Psoas muscle (tissue), 8 donors: ENCODE measurements around the gene SPSB4. TPM values are rescaled to one million over a fixed set of nuclear protein-coding genes. Genes with fewer than 3 reads are reported as not detected.
"Not testable (repeated sequence)": the region's sequence is repeated elsewhere in the genome, so short reads cannot be mapped to it uniquely, and the experiment has no call there.

Source experiments
- ATAC-seq, 4 donors: fragments of 200-7000 bp; cut with Tn5 transposase; one replicate each; pipeline ENCODE4 v1.9.1; 2020; ENCODE audit warnings: moderate library complexity in 3 of 4, mild to moderate bottlenecking in 2 of 4
- DNase-seq, 2 donors: peaks; one replicate each; pipeline ENCODE4 v3.0.0-alpha.2; 2020
- H3K27ac ChIP-seq: fragments of 200-600 bp; one replicate; pipeline ENCODE4 v1.8.0; 2022
- H3K27me3 ChIP-seq, 3 donors: fragments of 200-600 bp in 1 of 3; one replicate each; pipeline versions ENCODE4 v1.6.1 to v1.8.0; 2013 to 2022; ENCODE audit warnings: low read length in 2 of 3, mild to moderate bottlenecking in 2 of 3, moderate library complexity in 1 of 3; ENCODE audit not compliant: insufficient read depth in 3 of 3
- H3K36me3 ChIP-seq, 2 donors: fragments of 200-600 bp in 1 of 2; one replicate each; pipeline versions ENCODE4 v1.6.1 to v1.8.0; 2013 to 2022; ENCODE audit warnings: low read depth in 1 of 2, mild to moderate bottlenecking in 1 of 2, moderate library complexity in 1 of 2; ENCODE audit not compliant: insufficient read depth in 1 of 2
- H3K4me1 ChIP-seq: fragments of 200-600 bp; one replicate; pipeline ENCODE4 v1.8.0; 2022
- H3K4me3 ChIP-seq: fragments of 200-600 bp; one replicate; pipeline ENCODE4 v1.8.0; 2022; ENCODE audit warnings: mild to moderate bottlenecking
- H3K9me3 ChIP-seq: fragments of 200-600 bp; one replicate; pipeline ENCODE4 v1.8.0; 2022
- WGBS, 3 donors: extraction: QIAGEN DNeasy Blood & Tissue Kit; methylation state at CpG; one replicate each; pipeline versions ENCODE4 v1.1.6 to v1.1.7; 2013; 5-methylcytosine and 5-hydroxymethylcytosine counted together
- intact Hi-C, 2 donors: fragments of 100-400 bp; cut with DNase I; formaldehyde crosslinking; loops; one replicate each; pipeline versions ENCODE4 v1.11.0 to v1.14.2; 2022
- polyA plus RNA-seq, 3 donors: library from polyadenylated mRNA; stranded (reverse); fragments of 200-250 nt; gene quantifications; one replicate each; pipeline ENCODE4 v1.2.3, GENCODE V29; 2013
- total RNA-seq, 4 donors: library from RNA; stranded (reverse); fragmentation: NEBNext Ultra II Directional in 2 of 4; extraction: Animal tissue kit (Norgen Biotek cat#: 25700) in 2 of 4; gene quantifications; one replicate each; pipeline versions ENCODE4 v1.2.1 to v1.2.4, GENCODE V29; 2021 to 2023
- TF ChIP-seq, protein P1 (sequence below): fragments of 200-600 bp; IDR thresholded peaks from one replicate; pipeline ENCODE4 v1.8.0; 2022; ENCODE audit warnings: antibody characterized with exemption
- donor health status: healthy with polysubstance abuse.
- donor health status: DM: no; HTN: no; CAD: no; lungs with moderate emphysema.
- donor health status: Bipolar disorder and iron deficiency.
- donor health status: healthy.
- donor health status: DM: yes; HTN: yes; CAD: no.
- donor health status: DM: no; HTN: no; CAD: no.
- donor health status: DM: no; HTN: no; CAD: no.
- donor health status: DM: yes; HTN: yes; CAD: no.

SPSB4 gene
- total and polyA plus RNA-seq, 7 donors = 0.39 to 1.9 (median 0.59) TPM

- no peaks in the 10 kb centered on the region for H3K36me3 ChIP-seq
- WGBS, 3 donors = 49 to 63% (median 49%) methylated on average over 13 of the region's 13 CpGs
- no peaks in the 10 kb centered on the region for H3K4me1 ChIP-seq
- TF ChIP-seq, protein P1, sequence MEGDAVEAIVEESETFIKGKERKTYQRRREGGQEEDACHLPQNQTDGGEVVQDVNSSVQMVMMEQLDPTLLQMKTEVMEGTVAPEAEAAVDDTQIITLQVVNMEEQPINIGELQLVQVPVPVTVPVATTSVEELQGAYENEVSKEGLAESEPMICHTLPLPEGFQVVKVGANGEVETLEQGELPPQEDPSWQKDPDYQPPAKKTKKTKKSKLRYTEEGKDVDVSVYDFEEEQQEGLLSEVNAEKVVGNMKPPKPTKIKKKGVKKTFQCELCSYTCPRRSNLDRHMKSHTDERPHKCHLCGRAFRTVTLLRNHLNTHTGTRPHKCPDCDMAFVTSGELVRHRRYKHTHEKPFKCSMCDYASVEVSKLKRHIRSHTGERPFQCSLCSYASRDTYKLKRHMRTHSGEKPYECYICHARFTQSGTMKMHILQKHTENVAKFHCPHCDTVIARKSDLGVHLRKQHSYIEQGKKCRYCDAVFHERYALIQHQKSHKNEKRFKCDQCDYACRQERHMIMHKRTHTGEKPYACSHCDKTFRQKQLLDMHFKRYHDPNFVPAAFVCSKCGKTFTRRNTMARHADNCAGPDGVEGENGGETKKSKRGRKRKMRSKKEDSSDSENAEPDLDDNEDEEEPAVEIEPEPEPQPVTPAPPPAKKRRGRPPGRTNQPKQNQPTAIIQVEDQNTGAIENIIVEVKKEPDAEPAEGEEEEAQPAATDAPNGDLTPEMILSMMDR = peak; percentile 32
- H3K4me3 ChIP-seq = no peak overlapping the region
- DNase-seq = no peak
- peak; percentile 44 to 76 (median 69) for ATAC-seq
- no peaks in the 10 kb centered on the region for H3K27me3 ChIP-seq
- H3K27ac ChIP-seq = no peak overlapping the region
- intact Hi-C loops = no loop called here
- peaks cover 4% of the 10 kb centered on the region for H3K9me3 ChIP-seq
Observed at GRCh38 chr3:141114816-141115460, 63.8 kb downstream of the SPSB4 start.

GRCh38 chr3:141115789-141116541, 64.8 kb downstream of the SPSB4 start:
- ATAC-seq (peak; percentile 28 to 84 (median 74)), DNase-seq (no peak)
- no peak overlapping the region for H3K27ac ChIP-seq
- no peaks in the 10 kb centered on the region for H3K27me3 ChIP-seq
- TF ChIP-seq, protein P1 = no peak
- H3K4me3 ChIP-seq = no peak overlapping the region
- WGBS, 3 donors = 45 to 47% (median 47%) methylated on average over 3 of the region's 3 CpGs
- H3K36me3 ChIP-seq = no peaks in the 10 kb centered on the region
- H3K9me3 ChIP-seq = peaks cover 4% of the 10 kb centered on the region
- intact Hi-C loops = no loop called here
- no peaks in the 10 kb centered on the region for H3K4me1 ChIP-seq

DNA sequence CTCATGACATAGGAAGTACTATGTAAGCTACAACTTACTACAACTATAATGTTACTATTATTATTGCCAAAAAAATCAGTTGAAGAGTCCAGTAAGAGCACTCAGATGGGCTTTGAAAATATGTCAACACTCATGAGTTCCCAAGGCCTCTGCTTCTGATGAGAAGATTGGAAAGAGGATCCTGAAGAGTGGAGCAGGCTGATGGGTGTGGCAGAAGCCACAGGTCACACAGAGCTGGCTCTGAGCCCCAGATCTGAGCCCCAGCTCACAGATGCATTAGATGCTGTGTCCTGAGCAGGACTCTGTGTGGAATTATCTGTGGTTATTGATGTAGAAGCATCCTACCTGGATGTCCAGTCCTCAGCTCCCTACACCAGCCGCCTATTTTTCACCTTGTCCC, 65.6 kb downstream of the SPSB4 start:
- TF ChIP-seq, protein P1 = no peak
- Histone ChIP-seq H3K4me1 (no peaks in the 10 kb centered on the region), H3K27ac (peak overlapping the region; percentile 18), H3K4me3 (no peak overlapping the region), H3K27me3 (no peaks in the 10 kb centered on the region), H3K9me3 (peaks cover 4% of the 10 kb centered on the region), H3K36me3 (no peaks in the 10 kb centered on the region)
- ATAC-seq (no peak), DNase-seq (no peak)
- intact Hi-C loops = no loop called here
- WGBS, 3 donors = 100% methylated on average over 1 of the region's 1 CpG

GRCh38 chr3:141117982-141118381, 66.8 kb downstream of the SPSB4 start:
- H3K27ac ChIP-seq, H3K4me3 ChIP-seq, H3K27me3 ChIP-seq, ATAC-seq, H3K4me1 ChIP-seq, H3K36me3 ChIP-seq, H3K9me3 ChIP-seq, intact Hi-C loops, DNase-seq: not testable (repeated sequence)
- WGBS, 3 donors = 93 to 100% (median 94%) methylated on average over 1 of the region's 1 CpG

DNA sequence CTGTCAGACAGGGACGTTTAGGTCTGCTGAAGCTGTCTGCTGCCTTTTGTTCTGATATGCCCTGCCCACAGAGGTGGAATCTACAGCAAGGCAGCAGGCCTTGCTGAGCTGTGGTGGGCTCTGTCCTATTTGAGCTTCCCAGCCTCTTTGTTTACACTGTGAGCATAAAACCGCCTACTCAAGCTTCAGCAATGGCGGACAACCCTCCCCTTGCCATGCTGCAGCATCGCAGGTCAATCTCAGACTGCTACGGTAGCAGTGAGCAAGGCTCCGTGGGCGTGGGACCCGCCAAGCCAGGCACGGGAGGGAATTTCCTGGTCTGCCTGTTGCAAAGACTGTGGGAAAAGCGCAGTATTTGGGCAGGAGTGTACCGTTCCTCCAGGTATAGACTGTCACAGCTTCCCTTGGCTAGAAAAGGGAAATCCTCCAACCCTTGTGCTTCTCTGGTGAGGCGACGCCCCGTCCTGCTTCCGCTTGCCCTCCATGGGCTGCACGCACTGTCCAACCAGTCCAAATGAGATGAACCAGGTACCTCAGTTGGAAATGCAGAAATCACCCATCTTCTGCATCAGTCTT, 71.4 kb downstream of the SPSB4 start:
- H3K4me1 ChIP-seq = peaks cover 14% of the 10 kb centered on the region
- no peak overlapping the region for H3K4me3 ChIP-seq
- ATAC-seq (no peak), DNase-seq (no peak)
- TF ChIP-seq, protein P1 = no peak
- 91% methylated on average over 16 of the region's 16 CpGs for WGBS, 3 donors
- no peak overlapping the region for H3K27ac ChIP-seq
- H3K9me3 ChIP-seq = peaks cover 4% of the 10 kb centered on the region
- H3K36me3 ChIP-seq = no peaks in the 10 kb centered on the region
- H3K27me3 ChIP-seq = no peaks in the 10 kb centered on the region
- intact Hi-C loops = no loop called here
